GM18870 (cell line): ENCODE measurements around the gene USHBP1.
"Not testable (repeated sequence)": the region's sequence is repeated elsewhere in the genome, so short reads cannot be mapped to it uniquely, and the experiment has no call there.

Experiments used
- ATAC-seq: cut with Tn5 transposase; IDR thresholded peaks from one replicate; pipeline ENCODE4 v1.9.1; 2021; ENCODE audit warnings: moderate library complexity; ENCODE audit not compliant: unreplicated experiment

The USHBP1 gene

DNA sequence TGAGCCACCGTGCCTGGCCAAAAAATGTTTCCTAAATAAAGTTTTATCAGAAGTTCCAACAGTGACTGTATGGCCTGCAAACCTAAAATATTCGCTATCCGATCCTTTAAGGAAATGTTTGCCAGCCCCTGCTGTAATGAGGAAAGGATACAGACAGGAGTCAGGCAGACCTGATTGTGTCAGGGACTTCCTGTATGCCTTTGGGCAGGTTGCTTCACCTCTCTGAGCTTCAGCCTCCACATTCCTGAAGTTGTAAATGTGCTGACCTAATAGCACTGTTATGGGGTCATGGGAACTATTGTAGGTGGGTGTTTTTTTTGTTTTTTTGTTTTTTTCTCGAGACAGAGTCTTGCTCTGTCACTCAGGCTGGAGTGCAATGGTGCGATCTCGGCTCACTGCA is 32.4 kb upstream of the USHBP1 start:
- ATAC-seq = no peak

DNA sequence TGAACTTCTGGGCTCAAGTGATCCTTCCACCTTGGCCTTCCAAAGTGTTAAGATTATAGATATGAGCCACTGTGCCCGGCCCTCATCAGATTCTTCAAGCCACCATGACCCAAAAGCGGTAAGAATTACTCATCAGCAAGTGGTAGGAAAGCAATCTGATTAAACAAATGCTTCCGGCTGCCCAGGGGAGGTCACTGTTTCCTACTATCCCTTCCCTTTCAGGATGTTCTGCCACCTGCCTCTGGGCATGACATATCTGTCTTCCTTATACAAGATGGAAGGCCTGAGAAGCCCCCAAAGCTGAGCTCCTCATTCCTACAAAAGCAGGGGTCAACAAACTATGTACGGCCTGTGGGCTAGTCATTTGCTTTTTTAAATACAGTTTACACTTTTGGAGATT is 31.7 kb upstream of the USHBP1 start:
- ATAC-seq = no peak

DNA sequence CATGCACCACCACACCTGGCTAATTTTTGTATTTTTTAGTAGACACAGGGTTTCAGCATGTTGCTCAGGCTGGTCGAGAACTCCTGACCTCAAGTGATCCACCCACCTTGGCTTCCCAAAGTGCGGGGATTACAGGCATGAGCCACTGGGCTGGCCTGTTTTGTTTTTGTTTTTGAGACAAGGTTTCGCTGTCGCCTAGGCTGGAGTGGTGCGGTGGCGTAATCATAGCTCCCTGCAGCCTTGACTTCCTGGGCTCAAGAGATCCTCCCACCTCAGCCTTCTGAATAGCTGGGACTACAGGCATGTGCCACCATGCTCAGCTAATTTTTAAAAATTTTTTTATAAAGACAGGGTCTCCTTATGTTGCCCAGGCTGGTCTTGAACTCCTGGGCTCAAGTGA is 31.0 kb upstream of the USHBP1 start:
- ATAC-seq = not testable (repeated sequence)

DNA sequence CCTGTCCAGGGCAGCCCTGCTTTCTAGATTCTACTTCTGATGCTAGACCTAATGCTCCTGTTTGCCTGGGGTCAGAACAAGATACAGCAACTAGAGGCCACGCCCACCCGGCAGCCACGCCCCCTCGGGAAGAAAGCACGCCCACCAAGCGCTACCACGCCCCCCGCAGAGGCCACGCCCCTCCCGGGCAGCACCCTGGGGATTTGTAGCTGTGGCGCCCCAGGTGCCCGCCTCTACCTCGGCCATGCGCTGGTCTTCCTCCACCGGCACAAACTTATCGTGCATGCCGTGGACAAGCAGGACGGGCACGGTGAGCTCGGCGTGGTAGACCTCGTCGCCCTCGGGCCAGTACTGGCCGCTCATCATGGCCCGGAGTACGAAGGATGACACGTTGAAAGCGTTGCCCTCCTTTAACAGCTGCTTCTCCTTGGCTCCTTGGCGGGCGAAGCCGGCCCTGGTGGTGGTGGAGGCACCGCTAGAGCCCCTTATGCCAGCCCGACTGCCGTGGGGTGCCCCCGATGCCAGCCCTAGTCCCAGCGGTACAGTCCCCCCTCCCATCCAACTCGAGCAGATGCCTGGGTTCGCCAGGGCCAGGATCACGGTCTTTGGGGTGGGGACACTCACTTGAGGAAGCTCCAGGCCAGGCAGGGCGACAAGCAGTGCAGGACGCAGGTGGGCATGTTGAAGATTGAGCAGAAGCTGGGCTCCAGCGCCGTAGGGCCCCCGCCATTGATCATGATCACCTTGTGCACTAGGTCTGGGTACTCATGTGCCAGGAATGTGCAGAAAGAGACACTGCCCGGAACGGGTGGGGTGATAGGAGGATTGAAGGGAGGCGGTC is 29.7 kb upstream of the USHBP1 start:
- no peak for ATAC-seq

DNA sequence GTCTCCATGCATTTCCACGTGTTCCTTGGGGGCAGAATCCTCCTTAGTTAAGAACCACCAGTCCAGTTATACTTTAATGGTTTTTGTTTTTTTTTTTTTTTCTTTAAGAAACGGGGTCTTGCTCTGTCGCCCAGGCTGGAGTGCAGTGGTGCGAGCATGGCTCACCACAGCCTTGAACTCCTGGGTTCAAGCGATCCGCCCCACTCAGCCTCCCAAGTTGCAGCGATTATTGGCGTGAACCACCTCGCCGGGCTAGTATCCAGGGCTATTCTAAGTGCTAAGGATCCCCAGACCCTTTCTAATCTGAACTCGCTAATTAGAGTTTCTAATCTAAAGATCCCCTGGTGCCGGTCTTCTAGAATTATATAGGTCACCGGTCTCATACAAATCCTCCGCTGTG is 29.1 kb upstream of the USHBP1 start:
- no peak for ATAC-seq

DNA sequence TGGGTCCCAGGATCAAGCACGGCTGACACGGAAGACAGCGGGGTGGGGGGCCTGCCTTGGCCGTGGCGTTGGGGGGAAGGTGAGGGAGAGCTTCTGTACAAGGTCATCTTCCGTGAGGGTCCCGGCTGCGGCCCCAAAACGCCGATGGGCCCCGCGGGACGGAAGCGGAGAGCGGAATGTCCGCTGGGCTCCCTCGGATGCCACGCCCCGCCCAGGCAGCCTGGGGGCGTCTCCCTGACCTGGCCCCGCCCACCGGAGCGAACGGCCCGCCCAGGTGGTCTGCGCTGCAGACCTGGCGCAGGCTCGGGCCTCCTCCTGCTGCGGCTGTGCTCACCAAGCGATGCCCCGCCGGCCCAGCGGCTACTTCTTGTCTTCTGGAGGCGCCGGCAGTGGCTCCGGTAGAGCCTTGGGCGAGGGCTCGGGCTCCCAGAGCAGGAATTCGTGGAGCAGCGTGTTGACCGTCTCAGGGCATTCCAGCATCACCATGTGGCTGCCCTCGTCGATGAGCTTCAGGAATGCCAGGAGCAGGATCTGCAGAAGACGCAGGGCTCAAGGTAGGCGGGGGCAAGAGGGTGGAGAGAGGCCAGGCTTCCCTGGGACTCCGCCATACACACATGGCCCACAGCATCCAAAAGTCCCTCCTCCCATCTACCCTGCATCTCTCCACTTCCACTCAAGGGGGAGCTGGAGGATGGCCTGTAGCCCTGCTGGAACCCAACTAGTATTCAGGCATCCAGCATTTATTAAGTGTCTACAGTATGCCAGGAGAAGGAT is 27.9 kb upstream of the USHBP1 start:
- no peak for ATAC-seq

DNA sequence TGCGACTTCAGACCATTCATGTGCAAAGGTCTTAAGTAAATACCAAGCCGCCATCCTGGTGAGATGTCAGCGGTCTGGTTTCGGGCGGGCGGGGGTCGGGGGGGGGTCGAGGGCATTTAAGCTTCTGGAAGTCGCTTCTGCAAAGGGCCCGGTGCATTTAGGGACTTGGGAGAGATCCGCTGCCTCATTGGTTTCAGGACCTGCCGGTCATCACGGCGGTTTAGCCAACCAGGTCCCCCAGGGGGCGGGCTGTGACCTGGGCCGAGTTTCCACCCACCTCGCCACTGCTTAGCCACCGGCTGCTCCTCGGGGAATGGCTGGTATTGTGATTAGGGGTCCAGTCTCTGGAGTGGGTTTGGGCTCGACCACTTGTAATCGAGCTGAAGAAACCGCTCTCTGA is 24.9 kb upstream of the USHBP1 start:
- no peak for ATAC-seq

DNA sequence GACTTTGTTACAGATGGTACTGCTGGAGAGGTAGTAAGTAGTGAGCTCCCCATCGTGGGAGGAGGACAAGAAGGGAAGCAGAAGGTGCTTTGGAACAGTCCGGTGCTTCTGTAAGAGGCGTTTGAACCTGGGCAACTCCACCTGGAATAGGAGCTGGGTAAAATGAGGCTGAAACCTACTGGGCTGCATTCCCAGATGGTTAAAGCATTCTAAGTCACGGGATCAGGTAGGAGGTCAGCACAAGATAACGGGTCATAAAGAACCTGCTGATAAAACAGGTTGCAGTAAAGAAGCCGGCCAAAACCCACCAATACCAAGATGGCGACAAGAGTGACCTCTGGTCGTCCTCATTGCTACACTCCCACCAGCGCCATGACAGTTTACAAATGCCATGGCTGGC is 22.2 kb upstream of the USHBP1 start:
- ATAC-seq = no peak

DNA sequence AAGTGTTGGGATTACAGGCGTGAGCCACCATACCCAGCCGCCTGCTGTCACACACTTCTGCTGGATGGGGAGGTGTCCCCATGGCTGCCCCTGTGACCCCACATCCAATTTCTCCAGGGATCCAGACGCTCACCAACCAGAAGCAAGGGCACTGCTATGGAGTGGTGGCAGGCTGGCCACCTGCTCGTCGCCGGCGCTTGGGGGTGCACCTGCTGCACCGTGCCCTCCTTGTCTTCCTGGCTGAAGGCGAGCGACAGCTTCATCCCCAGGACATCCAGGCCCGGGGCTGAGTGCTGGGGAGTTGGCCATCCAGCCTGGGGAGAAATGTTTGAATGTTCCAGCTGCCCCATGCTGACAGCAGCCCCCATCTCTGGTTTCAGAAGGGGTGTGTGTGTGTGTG is 21.7 kb upstream of the USHBP1 start:
- ATAC-seq = no peak

DNA sequence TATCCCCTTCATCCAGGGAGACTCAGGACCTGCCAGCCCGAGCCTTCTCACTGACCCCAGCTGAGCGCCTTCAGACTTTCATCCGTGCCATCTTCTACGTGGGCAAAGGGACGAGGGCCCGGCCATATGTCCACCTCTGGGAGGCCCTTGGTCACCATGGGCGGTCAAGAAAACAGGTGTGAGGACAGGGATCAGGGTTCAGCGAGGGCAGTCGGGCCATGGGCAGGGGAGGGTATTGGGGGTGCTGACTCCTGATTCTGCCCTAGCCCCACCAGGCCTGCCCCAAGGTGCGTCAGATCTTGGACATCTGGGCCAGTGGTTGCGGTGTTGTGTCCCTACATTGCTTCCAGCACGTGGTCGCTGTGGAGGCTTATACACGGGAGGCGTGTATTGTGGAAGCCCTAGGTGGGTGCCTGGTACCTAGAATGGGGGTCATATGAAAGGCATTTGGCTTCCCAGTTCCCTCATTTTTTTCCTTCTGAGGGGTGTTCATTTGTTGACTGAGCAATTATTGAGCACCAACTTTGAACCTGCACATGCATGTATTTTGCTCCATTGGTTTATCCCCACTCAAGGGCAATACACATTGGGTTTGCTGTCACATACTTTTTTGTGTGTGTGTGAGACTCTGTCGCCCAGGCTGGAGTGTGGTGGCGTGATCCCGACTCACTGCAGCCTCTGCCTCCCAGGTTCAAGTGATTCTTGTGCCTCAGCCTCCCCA is 21.0 kb upstream of the USHBP1 start:
- no peak for ATAC-seq

DNA sequence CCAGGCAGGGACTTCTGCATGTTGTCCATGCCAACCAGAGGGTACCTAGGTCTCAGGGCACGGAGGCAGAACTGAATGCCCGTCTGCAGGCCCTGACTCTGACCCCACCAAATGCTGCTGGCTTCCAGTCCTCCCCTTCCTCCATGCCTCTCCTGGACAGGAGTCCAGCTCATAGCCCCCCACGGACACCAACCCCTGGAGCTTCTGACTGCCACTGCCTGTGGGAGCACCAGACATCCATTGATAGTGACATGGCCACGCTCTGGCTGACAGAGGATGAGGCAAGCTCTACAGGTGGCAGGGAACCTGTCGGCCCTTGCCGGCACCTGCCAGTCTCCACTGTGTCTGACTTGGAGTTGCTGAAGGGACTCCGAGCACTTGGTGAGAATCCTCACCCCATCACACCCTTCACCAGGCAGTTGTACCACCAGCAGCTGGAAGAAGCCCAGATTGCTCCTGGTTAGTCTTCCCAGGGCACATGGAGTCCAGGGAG is 19.0 kb upstream of the USHBP1 start:
- ATAC-seq = no peak

DNA sequence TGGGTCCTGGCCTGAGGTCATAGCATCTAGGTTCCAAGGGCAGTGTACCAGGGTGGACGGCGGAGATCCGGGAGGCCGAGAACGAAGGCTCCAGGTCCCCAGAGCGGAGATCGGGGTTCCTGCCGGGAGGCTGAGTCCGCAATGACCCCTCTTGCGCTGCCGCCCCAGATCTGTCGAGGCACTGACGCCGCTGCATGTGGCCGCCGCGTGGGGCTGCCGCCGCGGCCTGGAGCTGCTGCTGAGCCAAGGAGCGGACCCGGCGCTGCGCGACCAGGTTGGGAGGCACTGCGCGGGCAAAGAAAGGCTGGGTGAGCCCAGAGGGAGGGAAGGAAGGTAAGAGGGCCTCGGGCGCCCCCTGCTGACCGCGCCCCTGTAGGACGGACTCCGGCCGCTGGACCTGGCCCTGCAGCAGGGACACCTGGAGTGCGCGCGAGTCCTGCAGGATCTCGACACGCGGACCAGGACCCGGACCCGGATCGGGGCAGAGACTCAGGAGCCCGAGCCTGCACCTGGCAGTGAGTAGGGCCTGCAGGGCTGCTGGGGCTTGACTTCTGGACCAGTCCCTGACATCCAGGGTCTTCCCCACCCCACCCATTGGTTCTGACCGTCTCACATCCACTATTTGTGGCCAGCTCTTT is 18.1 kb upstream of the USHBP1 start:
- no peak for ATAC-seq

DNA sequence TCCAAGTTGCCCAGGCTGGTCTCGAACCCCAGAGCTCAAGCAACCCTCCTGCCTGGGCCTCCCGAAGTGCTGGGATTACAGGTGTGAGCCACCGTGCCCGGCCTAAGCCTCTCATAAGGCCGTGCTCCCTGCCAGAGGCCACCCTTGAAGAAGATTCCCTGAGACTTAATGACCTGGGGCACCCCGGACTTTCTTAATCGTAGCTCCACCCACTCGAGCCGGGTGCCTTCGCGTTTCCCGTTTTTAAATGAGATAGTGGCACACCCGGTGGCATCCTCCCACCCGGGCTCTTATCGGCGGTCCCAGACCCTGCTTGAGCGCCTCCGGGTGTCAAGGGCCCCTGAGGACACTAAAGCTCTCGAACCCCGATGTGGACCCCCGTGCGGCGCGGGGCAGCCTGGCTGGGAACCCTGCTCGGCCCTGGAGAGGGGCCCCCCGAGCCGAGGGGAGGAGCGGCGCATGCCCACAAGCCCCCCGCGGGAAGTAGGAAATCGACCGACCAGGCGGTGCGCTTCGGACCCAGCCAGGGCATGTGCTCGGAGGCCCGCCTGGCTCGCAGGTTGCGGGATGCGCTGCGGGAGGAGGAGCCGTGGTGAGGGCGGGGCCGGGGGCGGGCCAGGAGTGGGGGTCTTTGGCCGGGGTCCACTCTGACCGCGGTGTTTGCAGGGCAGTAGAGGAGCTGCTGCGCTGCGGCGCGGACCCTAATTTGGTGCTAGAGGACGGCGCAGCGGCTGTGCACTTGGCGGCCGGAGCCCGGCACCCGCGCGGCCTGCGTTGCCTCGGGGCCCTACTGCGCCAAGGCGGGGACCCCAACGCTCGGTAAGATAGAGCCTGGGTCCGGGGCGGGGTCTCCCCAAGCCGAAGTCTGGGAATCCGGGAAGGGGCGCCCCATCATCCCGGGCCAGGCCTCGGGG is 17.1 kb upstream of the USHBP1 start, which contains the start of gene ANKLE1:
Gene ANKLE1, plus strand, starts transcription at position 511 of the 914 bp plus-strand sequence. Its CDS starts 20 bp downstream, at position 531.
- no peak for ATAC-seq

DNA sequence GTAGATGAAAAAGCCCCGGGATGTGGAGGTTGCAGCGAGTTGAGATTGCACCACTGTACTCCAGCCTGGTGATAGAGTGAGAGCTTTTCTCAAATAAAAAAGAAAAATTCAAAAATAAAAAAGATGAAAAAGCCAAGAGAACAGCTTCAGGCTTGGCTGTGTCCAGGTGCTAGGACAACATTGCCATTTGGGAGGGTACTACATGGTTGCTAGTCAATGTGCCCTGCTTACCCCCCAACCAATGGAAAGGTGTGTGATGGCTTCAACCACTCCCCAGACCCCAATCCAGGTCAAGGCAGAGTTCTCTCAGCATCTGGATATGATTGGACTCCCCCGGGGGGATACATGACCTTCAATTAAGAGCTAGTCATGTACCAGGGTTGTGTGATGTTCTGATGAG is 14.9 kb upstream of the USHBP1 start:
- no peak for ATAC-seq

DNA sequence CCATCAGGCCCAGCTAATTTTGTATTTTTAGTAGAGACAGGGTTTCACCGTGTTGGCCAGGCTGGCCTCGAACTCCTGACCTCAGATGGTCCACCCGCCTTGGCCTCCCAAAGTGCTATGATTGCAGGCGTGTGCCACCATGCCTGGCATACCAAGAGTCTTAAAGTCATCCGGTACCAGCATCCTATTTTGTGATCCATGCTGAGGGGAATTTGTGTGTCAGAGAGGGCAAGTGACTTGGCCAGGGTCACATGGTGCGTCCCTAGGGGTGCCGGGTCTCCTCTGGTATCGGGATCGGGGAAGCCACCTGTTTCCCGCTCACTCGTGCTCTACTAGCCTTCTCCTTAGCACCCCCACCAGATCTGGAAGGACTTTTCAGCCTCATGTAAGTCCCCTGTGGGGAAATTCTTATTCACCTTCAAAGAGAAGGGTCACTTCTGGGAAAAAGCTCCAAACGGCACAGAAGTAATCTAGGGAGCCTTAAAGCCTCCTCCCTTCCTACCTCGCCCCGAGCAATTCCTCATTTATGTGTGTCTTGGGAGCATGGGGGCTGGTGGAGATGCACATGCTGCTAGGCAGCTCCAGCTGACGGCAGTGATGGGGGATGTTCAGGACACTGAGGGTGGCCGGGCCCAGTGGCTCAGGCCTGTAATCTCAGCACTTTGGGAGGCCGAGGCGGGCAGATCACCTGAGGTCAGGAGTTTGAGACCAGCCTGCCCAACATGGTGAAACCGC is 11.1 kb upstream of the USHBP1 start:
- no peak for ATAC-seq

DNA sequence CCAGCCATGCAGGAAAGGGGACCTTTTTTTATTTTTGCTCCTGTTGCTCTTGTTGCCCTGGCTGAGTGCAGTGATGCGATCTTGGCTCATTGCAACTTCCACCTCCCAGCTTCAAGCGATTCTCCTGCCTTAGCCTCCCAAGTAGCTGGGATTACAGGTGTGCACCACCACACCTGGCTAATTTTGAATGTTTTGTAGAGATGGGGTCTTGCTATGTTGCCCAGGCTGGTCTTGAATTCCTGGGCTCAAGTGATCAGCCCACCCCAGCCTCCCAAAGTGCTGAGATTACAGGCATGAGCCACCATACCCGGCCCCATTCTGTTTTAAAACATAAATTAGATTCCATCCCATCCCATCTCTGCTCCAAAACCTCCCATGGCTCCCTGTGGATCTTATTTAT is 10.3 kb upstream of the USHBP1 start:
- not testable (repeated sequence) for ATAC-seq

DNA sequence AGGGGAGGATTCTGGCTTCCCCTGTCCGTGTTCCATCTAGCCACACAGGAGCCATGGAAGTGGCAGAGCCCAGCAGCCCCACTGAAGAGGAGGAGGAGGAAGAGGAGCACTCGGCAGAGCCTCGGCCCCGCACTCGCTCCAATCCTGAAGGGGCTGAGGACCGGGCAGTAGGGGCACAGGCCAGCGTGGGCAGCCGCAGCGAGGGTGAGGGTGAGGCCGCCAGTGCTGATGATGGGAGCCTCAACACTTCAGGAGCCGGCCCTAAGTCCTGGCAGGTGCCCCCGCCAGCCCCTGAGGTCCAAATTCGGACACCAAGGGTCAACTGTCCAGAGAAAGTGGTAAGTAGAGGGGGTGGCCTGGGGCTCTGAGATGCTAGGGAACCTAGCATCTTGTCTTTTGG is 4.2 kb upstream of the USHBP1 start:
- no peak for ATAC-seq

DNA sequence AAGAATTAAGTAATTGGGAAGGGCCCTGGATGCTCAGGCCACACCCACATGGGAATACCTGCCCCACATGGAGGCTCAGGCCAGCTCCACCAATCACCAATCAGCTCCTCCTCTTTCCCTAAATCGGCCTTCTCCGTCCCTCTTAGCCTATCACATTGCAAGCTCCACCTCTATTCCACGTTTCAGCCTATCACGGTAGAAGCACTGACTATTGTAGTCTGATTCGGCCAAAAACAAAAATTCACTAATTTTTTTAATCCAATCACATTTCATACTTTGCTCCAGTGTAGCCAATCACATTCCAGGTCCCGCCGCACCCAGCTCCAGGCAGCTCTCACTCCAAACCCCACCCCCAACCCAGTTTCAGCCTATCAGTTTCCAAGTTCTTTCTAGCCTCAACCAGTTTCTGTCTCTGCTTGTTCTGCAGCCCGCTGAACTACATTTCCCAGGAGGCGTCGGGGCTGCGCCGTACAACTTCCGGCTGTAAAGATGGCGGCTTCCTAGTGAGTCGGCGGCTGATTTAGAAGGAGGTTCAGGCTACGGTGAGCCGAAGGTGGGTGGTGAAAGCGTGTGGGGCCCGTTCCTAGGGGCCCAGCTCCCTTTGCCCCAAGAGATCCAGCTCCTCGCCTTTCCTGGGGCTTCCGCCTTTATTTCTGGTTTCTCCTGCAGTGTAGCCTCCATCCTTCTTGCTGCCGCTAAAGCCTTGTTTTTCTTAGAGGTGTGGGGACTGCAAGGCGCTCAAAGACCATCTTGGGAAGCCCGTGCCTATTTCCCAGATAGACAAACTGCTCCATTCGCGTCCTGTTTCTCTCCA is 2.6 kb upstream of the USHBP1 start, which contains the start of gene BABAM1:
Gene BABAM1, plus strand, starts transcription at position 469 of the 814 bp plus-strand sequence. CDS start 1,364 bp downstream, outside the sequence.
- ATAC-seq = peak; percentile 95
